Measurements from ENCODE around the gene CKAP2L. TPM values are rescaled to one million over a fixed set of nuclear protein-coding genes. Genes with fewer than 3 reads are reported as not detected.

CKAP2L gene
- total RNA-seq, 1 donor from 2014 or later = 0.62 TPM

- ATAC-seq (peak; percentile 30), DNase-seq (ENCODE audit: low spot score) (no peak)
- intact Hi-C loops (cut with DNase I) = no loop called here
Observed at GRCh38 chr2:112793449-112793978, 29.1 kb upstream of the CKAP2L start.

- no peak for ATAC-seq
- intact Hi-C loops (cut with DNase I) = no loop called here
- no peak for DNase-seq (ENCODE audit: low spot score)
Observed at GRCh38 chr2:112792419-112792818, 28.0 kb upstream of the CKAP2L start.

- intact Hi-C loops (cut with DNase I) = no loop called here
- DNase-seq (ENCODE audit: low spot score) = no peak
- no peak for ATAC-seq
Observed at GRCh38 chr2:112791693-112792230, 27.4 kb upstream of the CKAP2L start.

- intact Hi-C loops (cut with DNase I) = no loop called here
- ATAC-seq = no peak
Observed at GRCh38 chr2:112791019-112791418, 26.6 kb upstream of the CKAP2L start.

GRCh38 chr2:112790305-112790704 is 25.9 kb upstream of the CKAP2L start:
- intact Hi-C loops (cut with DNase I) = no loop called here
- ATAC-seq = no peak

More at GRCh38 chr2:112791019-112791418, 26.6 kb upstream of the CKAP2L start:
- DNase-seq (ENCODE audit: low spot score) = no peak

GRCh38 chr2:112789186-112789585 is 24.8 kb upstream of the CKAP2L start:
- ATAC-seq (no peak), DNase-seq (ENCODE audit: low spot score) (no peak)
- intact Hi-C loops (cut with DNase I) = no loop called here

More at GRCh38 chr2:112790305-112790704, 25.9 kb upstream of the CKAP2L start:
- DNase-seq (ENCODE audit: low spot score) = no peak

- DNase-seq (ENCODE audit: low spot score) (no peak), ATAC-seq (no peak)
- intact Hi-C loops (cut with DNase I) = no loop called here
Observed at GRCh38 chr2:112788653-112789052, 24.2 kb upstream of the CKAP2L start.

GRCh38 chr2:112787729-112788393 is 23.5 kb upstream of the CKAP2L start:
- intact Hi-C loops (cut with DNase I) = no loop called here
- DNase-seq (ENCODE audit: low spot score) (no peak), ATAC-seq (no peak)

- DNase-seq (ENCODE audit: low spot score) (no peak), ATAC-seq (no peak)
- intact Hi-C loops (cut with DNase I) = no loop called here
Observed at GRCh38 chr2:112787294-112787693, 22.9 kb upstream of the CKAP2L start.

GRCh38 chr2:112784199-112785189 is 20.1 kb upstream of the CKAP2L start, which contains the start of gene IL1A:
IL1A (minus strand) TSS chr2:112784493; CDS start chr2:112783770, 723 bp downstream.
- ATAC-seq = peak; percentile 44

GRCh38 chr2:112783187-112783714 is 18.8 kb upstream of the CKAP2L start:
- intact Hi-C loops (cut with DNase I) = no loop called here
- no peak for DNase-seq (ENCODE audit: low spot score)
- ATAC-seq = no peak

More at GRCh38 chr2:112784199-112785189, 20.1 kb upstream of the CKAP2L start, which contains the start of gene IL1A:
- no peak for DNase-seq (ENCODE audit: low spot score)
- intact Hi-C loops (cut with DNase I) = no loop called here

GRCh38 chr2:112782234-112782799 is 17.9 kb upstream of the CKAP2L start:
- no peak for ATAC-seq
- DNase-seq (ENCODE audit: low spot score) = no peak
- intact Hi-C loops (cut with DNase I) = loop anchor here (1.0 kb wide), 1 partner anchor 30 kb away; no protein-coding TSS in a partner anchor

- intact Hi-C loops (cut with DNase I) = no loop called here
- DNase-seq (ENCODE audit: low spot score) (no peak), ATAC-seq (no peak)
Observed at GRCh38 chr2:112779598-112779997, 15.2 kb upstream of the CKAP2L start.

GRCh38 chr2:112777036-112777435 is 12.6 kb upstream of the CKAP2L start:
- intact Hi-C loops (cut with DNase I) = no loop called here
- DNase-seq (ENCODE audit: low spot score) (no peak), ATAC-seq (no peak)

- ATAC-seq (no peak), DNase-seq (ENCODE audit: low spot score) (no peak)
- intact Hi-C loops (cut with DNase I) = no loop called here
Observed at GRCh38 chr2:112776113-112776512, 11.7 kb upstream of the CKAP2L start.

GRCh38 chr2:112774536-112775285 is 10.3 kb upstream of the CKAP2L start:
- DNase-seq (ENCODE audit: low spot score) = no peak
- no peak for ATAC-seq
- intact Hi-C loops (cut with DNase I) = no loop called here

GRCh38 chr2:112773556-112773955 is 9.1 kb upstream of the CKAP2L start:
- intact Hi-C loops (cut with DNase I) = no loop called here
- no peak for DNase-seq (ENCODE audit: low spot score)
- ATAC-seq = no peak

- intact Hi-C loops (cut with DNase I) = no loop called here
- ATAC-seq (no peak), DNase-seq (ENCODE audit: low spot score) (no peak)
Observed at GRCh38 chr2:112772911-112773475, 8.6 kb upstream of the CKAP2L start.
